ENCODE results near the gene PDE10A. TPM values are rescaled to one million over a fixed set of nuclear protein-coding genes. Genes with fewer than 3 reads are reported as not detected.

Gene PDE10A
- total RNA-seq, 1 donor from 2014 or later: 6.0 TPM

GRCh38 chr6:165662041-165662748 is 846 bp downstream of the PDE10A start:
- Histone ChIP-seq H3K4me1 (peaks cover 15% of the 10 kb centered on the region), H3K9me3 (no peaks in the 10 kb centered on the region), H3K36me3 (no peaks in the 10 kb centered on the region), H3K27me3 (peaks cover 56% of the 10 kb centered on the region), H3K4me3 (peak overlapping the region; percentile 52), H3K27ac (no peak overlapping the region)
- TF ChIP-seq CTCF (IDR thresholded peaks at IDR 0.05): no peak
- intact Hi-C loops (cut with DNase I): no loop called here
- ATAC-seq (no peak), DNase-seq (no peak)

- no peak for DNase-seq
These were observed 1.4 kb downstream of the PDE10A start for GRCh38 chr6:165661664-165662025.

GRCh38 chr6:165660857-165661663 is 2.0 kb downstream of the PDE10A start:
- DNase-seq (no peak), ATAC-seq (peak; percentile 8)
- intact Hi-C loops (cut with DNase I): no loop called here
- Histone ChIP-seq H3K4me3 (peak overlapping the region; percentile 52), H3K27ac (peak overlapping the region; percentile 24), H3K9me3 (no peaks in the 10 kb centered on the region), H3K4me1 (peaks cover 15% of the 10 kb centered on the region), H3K27me3 (peaks cover 45% of the 10 kb centered on the region), H3K36me3 (no peaks in the 10 kb centered on the region)
- no peak for TF ChIP-seq CTCF (IDR thresholded peaks at IDR 0.05)

More at GRCh38 chr6:165661664-165662025, 1.4 kb downstream of the PDE10A start:
- Histone ChIP-seq H3K4me3 (peak overlapping the region; percentile 52), H3K36me3 (no peaks in the 10 kb centered on the region), H3K27ac (peak overlapping the region; percentile 24), H3K9me3 (no peaks in the 10 kb centered on the region), H3K4me1 (peaks cover 15% of the 10 kb centered on the region), H3K27me3 (peaks cover 50% of the 10 kb centered on the region)
- no peak for TF ChIP-seq CTCF (IDR thresholded peaks at IDR 0.05)
- intact Hi-C loops (cut with DNase I): no loop called here
- no peak for ATAC-seq

GRCh38 chr6:165659945-165660856 is 2.8 kb downstream of the PDE10A start:
- H3K27me3 ChIP-seq: peaks cover 36% of the 10 kb centered on the region
- intact Hi-C loops (cut with DNase I): no loop called here
- ATAC-seq: no peak
- DNase-seq: no peak
- H3K9me3 ChIP-seq: no peaks in the 10 kb centered on the region
- H3K4me3 ChIP-seq: peak overlapping the region; percentile 52
- H3K4me1 ChIP-seq: peaks cover 15% of the 10 kb centered on the region
- no peaks in the 10 kb centered on the region for H3K36me3 ChIP-seq
- no peak for TF ChIP-seq CTCF (IDR thresholded peaks at IDR 0.05)
- peak overlapping the region; percentile 24 for H3K27ac ChIP-seq

GRCh38 chr6:165658395-165659058 is 4.5 kb downstream of the PDE10A start:
- no peaks in the 10 kb centered on the region for H3K9me3 ChIP-seq
- DNase-seq (no peak), ATAC-seq (no peak)
- H3K36me3 ChIP-seq: no peaks in the 10 kb centered on the region
- intact Hi-C loops (cut with DNase I): no loop called here
- no peak overlapping the region for H3K4me3 ChIP-seq
- no peak for TF ChIP-seq CTCF (IDR thresholded peaks at IDR 0.05)
- H3K4me1 ChIP-seq: peaks cover 10% of the 10 kb centered on the region
- no peak overlapping the region for H3K27ac ChIP-seq
- peaks cover 19% of the 10 kb centered on the region for H3K27me3 ChIP-seq

Data from upper lobe of right lung (tissue), 1 donor.